A549 (cell line): ENCODE results near the gene RUVBL2. TPM values are rescaled to one million over a fixed set of nuclear protein-coding genes. Genes with fewer than 3 reads are reported as not detected.

Source experiments
- ATAC-seq, 2 experiments: fragments of 200-7000 bp in 1 of 2; fragments of >200 bp in 1 of 2; cut with Nextera tagmentation in 1 of 2; cut with Tn5 transposase in 1 of 2; 3 replicates each; pipeline versions ENCODE4 v1.8.0 to v1.9.1; 2018 to 2020; ENCODE audit warnings: mild to moderate bottlenecking in 1 of 2, moderate library complexity in 1 of 2
- CTCF ChIA-PET: fragments of 300-600 bp; sonication (Branson Sonifier 250); formaldehyde crosslinking; extraction: SDS; loops from one replicate; lab custom pipeline; 2021; ENCODE audit warnings: antibody characterized with exemption, inconsistent platforms; lab: Yijun Ruan, JAX
- POLR2A ChIA-PET: fragments of 350-600 bp; formaldehyde crosslinking; extraction: SDS; loops from one replicate; lab custom pipeline; 2021; ENCODE audit warnings: antibody characterized with exemption, inconsistent platforms; lab: Yijun Ruan, JAX
- DNase-seq, 2 experiments: peaks; one replicate each; pipeline versions ENCODE4 v3.0.0 to v3.0.0-alpha.2; 2011 to 2016; ENCODE audit warnings: low read depth in 1 of 2, low spot score in 1 of 2
- FAIRE-seq: peaks from 2 replicates; lab custom pipeline; 2011; peaks lifted over from hg19 to GRCh38; lab: Jason Lieb, UNC
- H3K27ac ChIP-seq, 2 experiments: fragments of >200 bp; sonication (Bioruptor Twin); formaldehyde crosslinking; 3 replicates each; pipeline ENCODE4 v1.5.1; 2016 to 2017
- H3K4me1 ChIP-seq: fragments of >200 bp; sonication (Bioruptor Twin); formaldehyde crosslinking; 3 replicates; pipeline ENCODE4 v1.6.1; 2016
- H3K4me2 ChIP-seq: fragments of >200 bp; sonication (Bioruptor Twin); formaldehyde crosslinking; 3 replicates; pipeline ENCODE4 v1.6.1; 2016
- H3K4me3 ChIP-seq: fragments of >200 bp; sonication (Bioruptor Twin); formaldehyde crosslinking; 3 replicates; pipeline ENCODE4 v1.5.1; 2016
- H3K9me3 ChIP-seq: fragments of >200 bp; sonication (Bioruptor Twin); formaldehyde crosslinking; 3 replicates; pipeline ENCODE4 v1.6.1; 2016
- BHLHE40 ChIP-seq: IDR thresholded peaks from 2 replicates; pipeline ENCODE4 v1.6.1; 2012; ENCODE audit warnings: low read depth, low read length, inconsistent platforms
- CBX2 ChIP-seq: fragments of 200-600 bp; sonication (generic); IDR thresholded peaks from 2 replicates; pipeline ENCODE4 v1.6.1; 2016; ENCODE audit warnings: low read depth, mild to moderate bottlenecking, borderline replicate concordance
- CBX8 ChIP-seq: fragments of 200-600 bp; sonication (generic); IDR thresholded peaks from 2 replicates; pipeline ENCODE4 v1.6.1; 2016
- CHD4 ChIP-seq: fragments of 200-600 bp; sonication (generic); IDR thresholded peaks from 2 replicates; pipeline ENCODE4 v1.6.1; 2016; ENCODE audit warnings: antibody characterized with exemption, mild to moderate bottlenecking, borderline replicate concordance
- HDAC2 ChIP-seq: fragments of 200-600 bp; sonication (generic); IDR thresholded peaks from 2 replicates; pipeline ENCODE4 v1.6.1; 2016
- HEYL ChIP-seq: fragments of 250-450 bp; sonication (Bioruptor Pico); IDR thresholded peaks from 2 replicates; pipeline ENCODE4 v1.8.0; 2021; ENCODE audit warnings: mild to moderate bottlenecking, moderate library complexity
- HOXB13 ChIP-seq: fragments of 250-450 bp; sonication (Bioruptor Pico); IDR thresholded peaks from 2 replicates; pipeline ENCODE4 v1.5.0; 2020; ENCODE audit warnings: low read depth, mild to moderate bottlenecking, moderate library complexity
- HOXB5 ChIP-seq: fragments of 250-450 bp; sonication (Bioruptor Pico); IDR thresholded peaks from 2 replicates; pipeline ENCODE4 v1.5.0; 2020; ENCODE audit warnings: mild to moderate bottlenecking, moderate library complexity
- JUN ChIP-seq, 2 experiments: fragments of >200 bp; sonication (Bioruptor Twin); formaldehyde crosslinking; IDR thresholded peaks; 2 replicates in 1 of 2; 3 replicates in 1 of 2; pipeline ENCODE4 v1.6.1; 2016 to 2017
- MAZ ChIP-seq: fragments of 150-350 bp; IDR thresholded peaks from 2 replicates; pipeline ENCODE4 v1.6.1; 2014; ENCODE audit warnings: antibody characterized with exemption, low read depth, low read length, borderline replicate concordance
- MYC ChIP-seq: IDR thresholded peaks from 2 replicates; pipeline ENCODE4 v1.6.1; 2012; ENCODE audit warnings: mild to moderate bottlenecking, inconsistent platforms, low read length, improper control_type of control experiment, borderline replicate concordance
- NFE2L2 ChIP-seq: fragments of 150-350 bp; conservative IDR thresholded peaks from 2 replicates; pipeline ENCODE4 v1.6.1; 2014; ENCODE audit warnings: low read length
- NPAS2 ChIP-seq: fragments of 250-450 bp; sonication (Bioruptor Pico); IDR thresholded peaks from 2 replicates; pipeline ENCODE4 v1.8.0; 2022; ENCODE audit warnings: mild to moderate bottlenecking, moderate library complexity, borderline replicate concordance
- NR3C1 ChIP-seq: fragments of >200 bp; sonication (Bioruptor Twin); formaldehyde crosslinking; IDR thresholded peaks from 3 replicates; pipeline ENCODE4 v1.6.1; 2017
- POLR2A ChIP-seq: IDR thresholded peaks from 2 replicates; pipeline ENCODE4 v1.6.1; 2012; ENCODE audit warnings: mild to moderate bottlenecking, low read length
- RAD21 ChIP-seq, 2 experiments: fragments of >200 bp in 1 of 2; sonication (Bioruptor Twin) in 1 of 2; formaldehyde crosslinking in 1 of 2; IDR thresholded peaks in 1 of 2; conservative IDR thresholded peaks in 1 of 2; 2 replicates in 1 of 2; 3 replicates in 1 of 2; pipeline ENCODE4 v1.6.1; 2012 to 2018; ENCODE audit warnings: inconsistent platforms in 1 of 2
- RARB ChIP-seq: fragments of 250-450 bp; sonication (Bioruptor Pico); IDR thresholded peaks from 2 replicates; pipeline ENCODE4 v1.8.0; 2021; ENCODE audit warnings: mild to moderate bottlenecking, moderate library complexity
- RCOR1 ChIP-seq: fragments of 150-350 bp; IDR thresholded peaks from 2 replicates; pipeline ENCODE4 v1.6.1; 2014; ENCODE audit warnings: antibody characterized with exemption, low read length, low read depth
- RFX5 ChIP-seq: fragments of 450-650 bp; IDR thresholded peaks from 2 replicates; pipeline ENCODE4 v1.7.1; 2014; ENCODE audit warnings: antibody characterized with exemption, mild to moderate bottlenecking, moderate library complexity
- RNF2 ChIP-seq: fragments of 200-600 bp; sonication (generic); IDR thresholded peaks from 2 replicates; pipeline ENCODE4 v1.6.1; 2016; ENCODE audit warnings: low read depth, mild to moderate bottlenecking, antibody characterized with exemption, moderate library complexity, borderline replicate concordance
- SMC3 ChIP-seq: fragments of >200 bp; sonication (Bioruptor Twin); formaldehyde crosslinking; IDR thresholded peaks from 3 replicates; pipeline ENCODE4 v1.6.1; 2018; ENCODE audit warnings: inconsistent platforms
- TFCP2L1 ChIP-seq: fragments of 250-450 bp; sonication (Bioruptor Pico); IDR thresholded peaks from 2 replicates; pipeline ENCODE4 v1.5.0; 2021; ENCODE audit warnings: mild to moderate bottlenecking
- ZC3H11A ChIP-seq: fragments of 450-650 bp; IDR thresholded peaks from 2 replicates; pipeline ENCODE4 v1.6.1; 2014; ENCODE audit warnings: antibody characterized with exemption, mild to moderate bottlenecking
- ZNF302 ChIP-seq: fragments of 250-450 bp; sonication (Bioruptor Pico); IDR thresholded peaks from 2 replicates; pipeline ENCODE4 v1.9.0; 2021; ENCODE audit warnings: inconsistent platforms, mild to moderate bottlenecking, moderate library complexity
- WGBS: methylation state at CpG from one replicate; pipeline ENCODE4 v1.1.6; 2017; ENCODE audit errors: missing lambda C conversion rate; 5-methylcytosine and 5-hydroxymethylcytosine counted together
- polyA plus RNA-seq, 4 experiments: library from polyadenylated mRNA; depleted of rRNA in 3 of 4; stranded (reverse); fragments of >200 nt; fragmentation: RNase III in 1 of 4; extraction: RNeasy Plus Mini Kit Qiagen cat#74134 plus additional on column Dnase treatment in 1 of 4; gene quantifications; 2 replicates in 3 of 4; 3 replicates in 1 of 4; pipeline ENCODE4 v1.2.3, GENCODE V29; 2011 to 2017
- TF ChIP-seq, protein P1 (sequence below): fragments of >200 bp; sonication (Bioruptor Twin); formaldehyde crosslinking; IDR thresholded peaks from 3 replicates; pipeline ENCODE4 v1.5.1; 2016
- TF ChIP-seq, protein P2 (sequence below): IDR thresholded peaks from 2 replicates; pipeline ENCODE4 v1.6.1; 2012; ENCODE audit warnings: low read depth, borderline replicate concordance
- TF ChIP-seq, protein P3 (sequence below): IDR thresholded peaks from 2 replicates; pipeline ENCODE4 v1.6.1; 2012

RUVBL2 gene
- polyA plus RNA-seq, 2 of the 4 experiments (the other 2 are of a cell fraction), result 186 to 225 TPM

DNA sequence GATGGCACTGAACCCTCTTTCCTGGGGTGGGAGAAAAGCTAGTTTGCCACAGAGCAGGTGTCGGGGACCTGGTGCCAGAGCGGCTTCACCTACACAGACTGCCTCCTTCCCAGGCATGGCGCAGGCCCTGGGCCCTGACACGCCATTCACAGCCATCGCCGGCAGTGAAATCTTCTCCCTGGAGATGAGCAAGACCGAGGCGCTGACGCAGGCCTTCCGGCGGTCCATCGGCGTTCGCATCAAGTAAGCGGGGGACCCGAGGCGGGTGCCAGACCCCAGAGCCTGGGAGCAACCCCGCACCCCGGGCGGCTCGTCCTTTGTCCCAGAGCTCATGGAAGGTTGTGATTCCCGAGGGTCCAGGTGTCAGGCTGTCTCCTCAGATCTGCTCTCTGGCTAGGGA is 13.2 kb downstream of the RUVBL2 start:
- TF ChIP-seq RNF2 (no peak), ZNF302 (CRISPR knock-in tag) (no peak), CHD4 (no peak), JUN (IDR thresholded peaks at IDR 0.05) (no peak), RCOR1 (no peak), NR3C1 (no peak), RARB (CRISPR knock-in tag) (no peak), HOXB5 (CRISPR knock-in tag) (no peak), MAZ (no peak), CBX8 (no peak), RAD21 (conservative IDR thresholded peaks at IDR 0.05 in 1 of 2, IDR thresholded peaks at IDR 0.05 in 1 of 2) (no peak), NPAS2 (no peak), HDAC2 (no peak), ZC3H11A (no peak), TFCP2L1 (CRISPR knock-in tag) (no peak)
- TF ChIP-seq, protein P1, sequence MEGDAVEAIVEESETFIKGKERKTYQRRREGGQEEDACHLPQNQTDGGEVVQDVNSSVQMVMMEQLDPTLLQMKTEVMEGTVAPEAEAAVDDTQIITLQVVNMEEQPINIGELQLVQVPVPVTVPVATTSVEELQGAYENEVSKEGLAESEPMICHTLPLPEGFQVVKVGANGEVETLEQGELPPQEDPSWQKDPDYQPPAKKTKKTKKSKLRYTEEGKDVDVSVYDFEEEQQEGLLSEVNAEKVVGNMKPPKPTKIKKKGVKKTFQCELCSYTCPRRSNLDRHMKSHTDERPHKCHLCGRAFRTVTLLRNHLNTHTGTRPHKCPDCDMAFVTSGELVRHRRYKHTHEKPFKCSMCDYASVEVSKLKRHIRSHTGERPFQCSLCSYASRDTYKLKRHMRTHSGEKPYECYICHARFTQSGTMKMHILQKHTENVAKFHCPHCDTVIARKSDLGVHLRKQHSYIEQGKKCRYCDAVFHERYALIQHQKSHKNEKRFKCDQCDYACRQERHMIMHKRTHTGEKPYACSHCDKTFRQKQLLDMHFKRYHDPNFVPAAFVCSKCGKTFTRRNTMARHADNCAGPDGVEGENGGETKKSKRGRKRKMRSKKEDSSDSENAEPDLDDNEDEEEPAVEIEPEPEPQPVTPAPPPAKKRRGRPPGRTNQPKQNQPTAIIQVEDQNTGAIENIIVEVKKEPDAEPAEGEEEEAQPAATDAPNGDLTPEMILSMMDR, result no peak
- TF ChIP-seq, protein P2, sequence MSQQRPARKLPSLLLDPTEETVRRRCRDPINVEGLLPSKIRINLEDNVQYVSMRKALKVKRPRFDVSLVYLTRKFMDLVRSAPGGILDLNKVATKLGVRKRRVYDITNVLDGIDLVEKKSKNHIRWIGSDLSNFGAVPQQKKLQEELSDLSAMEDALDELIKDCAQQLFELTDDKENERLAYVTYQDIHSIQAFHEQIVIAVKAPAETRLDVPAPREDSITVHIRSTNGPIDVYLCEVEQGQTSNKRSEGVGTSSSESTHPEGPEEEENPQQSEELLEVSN, result no peak
- H3K4me1 ChIP-seq, result no peaks in the 10 kb centered on the region
- no peak for DNase-seq
- ATAC-seq, result no peak; a peak in 1 of 6 replicates
- 94% methylated on average over 20 of the region's 22 CpGs for WGBS
- no peak overlapping the region for H3K4me3 ChIP-seq
- no peak overlapping the region for H3K27ac ChIP-seq
- no peak for FAIRE-seq
- no peaks in the 10 kb centered on the region for H3K9me3 ChIP-seq
- ChIA-PET CTCF (interaction anchor here (0.6 to 21.8 kb wide), 12 partner anchors 9 to 218 kb away, joined by 3 to 408 read pairs (median 4); partner anchors contain the start of genes GYS1, LHB and RUVBL2), POLR2A (no interaction called here)
- H3K4me2 ChIP-seq, result no peak overlapping the region

DNA sequence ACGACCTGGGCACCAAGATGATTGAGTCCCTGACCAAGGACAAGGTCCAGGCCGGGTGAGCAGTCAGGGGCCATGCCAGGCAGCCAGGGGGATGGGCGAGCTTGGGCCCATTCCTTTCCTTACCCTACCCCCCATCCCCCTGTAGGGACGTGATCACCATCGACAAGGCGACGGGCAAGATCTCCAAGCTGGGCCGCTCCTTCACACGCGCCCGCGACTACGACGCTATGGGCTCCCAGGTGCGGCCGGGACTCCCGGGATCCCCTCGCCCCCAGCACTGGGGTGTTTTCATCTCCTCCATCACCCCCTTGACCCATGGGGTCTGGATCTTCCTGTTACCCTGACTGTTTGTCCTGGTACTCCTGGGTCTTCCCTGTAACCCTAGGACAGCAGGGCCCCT is 16.1 kb downstream of the RUVBL2 start:
- no peak for FAIRE-seq
- no peak overlapping the region for H3K4me3 ChIP-seq
- no peak for TF ChIP-seq MAZ
- TF ChIP-seq, protein P3, sequence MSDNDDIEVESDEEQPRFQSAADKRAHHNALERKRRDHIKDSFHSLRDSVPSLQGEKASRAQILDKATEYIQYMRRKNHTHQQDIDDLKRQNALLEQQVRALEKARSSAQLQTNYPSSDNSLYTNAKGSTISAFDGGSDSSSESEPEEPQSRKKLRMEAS, result no peak
- TF ChIP-seq NFE2L2, result no peak
- TF ChIP-seq RCOR1, result no peak
- no peak for TF ChIP-seq ZNF302 (CRISPR knock-in tag)
- no peak for TF ChIP-seq CBX2
- TF ChIP-seq RFX5, result no peak
- TF ChIP-seq ZC3H11A, result no peak
- TF ChIP-seq POLR2A, result no peak
- no peak for TF ChIP-seq CBX8
- TF ChIP-seq BHLHE40, result no peak
- TF ChIP-seq MYC, result no peak
- no peak for TF ChIP-seq HEYL (CRISPR knock-in tag)
- no peak for TF ChIP-seq SMC3
- TF ChIP-seq HOXB13 (CRISPR knock-in tag), result no peak
- H3K27ac ChIP-seq, result no peak overlapping the region
- H3K4me2 ChIP-seq, result no peak overlapping the region
- no peak for DNase-seq
- H3K4me1 ChIP-seq, result no peaks in the 10 kb centered on the region
- no peak for ATAC-seq
- 94% methylated on average over 18 of the region's 18 CpGs for WGBS
- ChIA-PET POLR2A (interaction anchor here (0.8 to 1.4 kb wide), 2 partner anchors 10 to 16 kb away, joined by 3 to 6 read pairs; partner anchors contain the start of gene RUVBL2), CTCF (interaction anchor here (0.6 to 21.8 kb wide), 11 partner anchors 9 to 991 kb away, joined by 3 to 408 read pairs (median 4); partner anchors contain the start of genes GYS1 and RUVBL2)
- no peaks in the 10 kb centered on the region for H3K9me3 ChIP-seq
